ENCODE measurements around the gene THEMIS.

The THEMIS gene

GRCh38 chr6:127796713-127797112, 104.1 kb downstream of the THEMIS start:
- no peaks in the 10 kb centered on the region for H3K9me2 ChIP-seq (replicated peaks; ENCODE audit: control insufficient read depth, low read length)
- no peaks in the 10 kb centered on the region for H3K79me2 ChIP-seq (ENCODE audit: control insufficient read depth, low read length)
- H3K4me3 ChIP-seq (ENCODE audit: low read length) = no peak overlapping the region
- H3K4me1 ChIP-seq (ENCODE audit: control insufficient read depth, low read length) = no peaks in the 10 kb centered on the region
- H3K27ac ChIP-seq (ENCODE audit: low read depth, low read length) = no peak overlapping the region
- no peaks in the 10 kb centered on the region for H3K27me3 ChIP-seq (ENCODE audit: control insufficient read depth, low read length)
- no peaks in the 10 kb centered on the region for H3F3A ChIP-seq (ENCODE audit: control insufficient read depth, insufficient read depth)
- no peak overlapping the region for H3K4me2 ChIP-seq (ENCODE audit: low read length)
- no peaks in the 10 kb centered on the region for H3K36me3 ChIP-seq (ENCODE audit: control insufficient read depth, low read length)
- TF ChIP-seq CTCF (IDR thresholded peaks at IDR 0.05; ENCODE audit: low read depth, low read length, poor library complexity, severe bottlenecking) (no peak), EZH2phosphoT487 (IDR thresholded peaks at IDR 0.05; ENCODE audit: borderline replicate concordance, low read length) (no peak)
- H3K9me3 ChIP-seq (ENCODE audit: control insufficient read depth, insufficient read depth, low read length) = no peaks in the 10 kb centered on the region
- no peaks in the 10 kb centered on the region; the same call in 1 of the 2 replicates for H4K20me1 ChIP-seq (ENCODE audit: control insufficient read depth, insufficient read depth, low read depth, low read length)

DNA sequence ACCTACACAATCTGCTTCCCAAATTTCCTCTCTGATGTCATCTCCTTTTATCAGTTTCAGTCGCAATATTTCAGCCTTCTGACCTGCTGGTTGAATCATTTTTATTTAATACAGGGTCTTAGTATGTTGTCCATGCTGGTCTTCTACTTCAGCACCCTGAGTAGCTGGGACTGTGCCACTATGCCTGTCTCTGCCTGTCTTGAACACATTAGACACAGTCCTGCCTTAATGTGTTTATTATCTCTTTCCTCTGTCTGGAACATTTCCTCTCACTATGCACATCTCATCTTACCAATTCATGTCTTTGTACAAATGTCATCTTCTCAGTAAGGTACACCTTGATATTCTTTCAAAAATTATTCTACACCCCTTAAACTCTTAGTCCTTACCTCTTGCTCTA, 106.5 kb downstream of the THEMIS start:
- H3K27me3 ChIP-seq (ENCODE audit: control insufficient read depth, low read length) = no peaks in the 10 kb centered on the region
- H3K4me1 ChIP-seq (ENCODE audit: control insufficient read depth, low read length) = no peaks in the 10 kb centered on the region
- H3F3A ChIP-seq (ENCODE audit: control insufficient read depth, insufficient read depth) = no peaks in the 10 kb centered on the region
- TF ChIP-seq CTCF (IDR thresholded peaks at IDR 0.05; ENCODE audit: low read depth, low read length, poor library complexity, severe bottlenecking) (no peak), EZH2phosphoT487 (IDR thresholded peaks at IDR 0.05; ENCODE audit: borderline replicate concordance, low read length) (no peak)
- no peak overlapping the region for H3K4me3 ChIP-seq (ENCODE audit: low read length)
- no peak overlapping the region for H3K4me2 ChIP-seq (ENCODE audit: low read length)
- H3K27ac ChIP-seq (ENCODE audit: low read depth, low read length) = no peak overlapping the region
- H3K9me3 ChIP-seq (ENCODE audit: control insufficient read depth, insufficient read depth, low read length) = no peaks in the 10 kb centered on the region
- no peaks in the 10 kb centered on the region for H3K36me3 ChIP-seq (ENCODE audit: control insufficient read depth, low read length)
- H3K79me2 ChIP-seq (ENCODE audit: control insufficient read depth, low read length) = no peaks in the 10 kb centered on the region
- H3K9me2 ChIP-seq (replicated peaks; ENCODE audit: control insufficient read depth, low read length) = no peaks in the 10 kb centered on the region
- H4K20me1 ChIP-seq (ENCODE audit: control insufficient read depth, insufficient read depth, low read depth, low read length) = no peaks in the 10 kb centered on the region

GRCh38 chr6:127793396-127793795, 107.5 kb downstream of the THEMIS start:
- no peak overlapping the region for H3K4me3 ChIP-seq (ENCODE audit: low read length)
- H3K4me2 ChIP-seq (ENCODE audit: low read length) = no peak overlapping the region

More at GRCh38 chr6:127793396-127793795, 107.5 kb downstream of the THEMIS start:
- no peaks in the 10 kb centered on the region for H3K27me3 ChIP-seq (ENCODE audit: control insufficient read depth, low read length)
- no peaks in the 10 kb centered on the region for H3K9me3 ChIP-seq (ENCODE audit: control insufficient read depth, insufficient read depth, low read length)
- no peaks in the 10 kb centered on the region for H4K20me1 ChIP-seq (ENCODE audit: control insufficient read depth, insufficient read depth, low read depth, low read length)
- no peaks in the 10 kb centered on the region for H3K79me2 ChIP-seq (ENCODE audit: control insufficient read depth, low read length)
- H3K9me2 ChIP-seq (replicated peaks; ENCODE audit: control insufficient read depth, low read length) = no peaks in the 10 kb centered on the region
- H3K36me3 ChIP-seq (ENCODE audit: control insufficient read depth, low read length) = no peaks in the 10 kb centered on the region
- no peaks in the 10 kb centered on the region for H3K4me1 ChIP-seq (ENCODE audit: control insufficient read depth, low read length)
- no peak overlapping the region for H3K27ac ChIP-seq (ENCODE audit: low read depth, low read length)
- TF ChIP-seq CTCF (IDR thresholded peaks at IDR 0.05; ENCODE audit: low read depth, low read length, poor library complexity, severe bottlenecking) (no peak), EZH2phosphoT487 (IDR thresholded peaks at IDR 0.05; ENCODE audit: borderline replicate concordance, low read length) (no peak)
- no peaks in the 10 kb centered on the region for H3F3A ChIP-seq (ENCODE audit: control insufficient read depth, insufficient read depth)
